ENCODE measurements around the gene NCOA7.

DNA sequence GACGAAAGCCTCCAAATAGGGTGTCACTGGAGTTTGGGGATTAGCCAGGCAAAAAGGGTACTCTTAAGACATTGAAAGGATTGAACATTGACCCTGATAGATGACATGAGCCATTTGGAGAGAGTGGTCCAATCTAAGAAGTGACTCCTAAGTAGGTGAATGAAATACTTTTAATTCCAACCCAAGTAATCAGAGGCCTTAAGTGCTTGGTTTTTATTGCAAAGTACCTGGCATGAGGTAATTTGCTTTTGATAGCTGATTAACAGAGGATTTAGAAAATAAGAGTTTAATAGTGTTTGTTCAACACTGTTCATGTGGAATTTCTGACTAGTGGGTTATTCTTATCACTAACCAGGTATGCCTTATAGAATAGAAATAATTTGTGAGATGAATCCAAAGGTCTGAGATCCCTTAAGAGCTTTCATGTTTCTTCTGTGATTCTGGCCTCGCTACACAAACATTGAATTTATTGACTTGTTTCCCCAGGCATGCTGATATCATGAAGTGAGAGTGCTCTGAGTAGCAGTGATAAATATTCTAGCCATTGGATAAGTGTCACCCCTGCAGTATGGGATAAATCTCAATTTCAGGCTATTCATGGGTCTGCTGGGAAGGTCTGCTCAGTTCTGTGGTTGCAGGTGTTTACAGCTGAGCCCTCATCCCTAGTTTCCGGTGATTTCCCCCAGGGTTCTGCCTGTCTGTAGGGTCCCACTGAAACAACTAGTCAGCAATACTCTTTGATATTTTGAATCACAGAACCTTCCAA lies 6.5 kb downstream of the NCOA7 start:
- no peak for TF ChIP-seq TOX (CRISPR knock-in tag; IDR thresholded peaks at IDR 0.05; ENCODE audit: borderline replicate concordance)
- no peak for TF ChIP-seq ESRRG (CRISPR knock-in tag; IDR thresholded peaks at IDR 0.05)
- no peak for TF ChIP-seq ZNF8 (CRISPR knock-in tag; IDR thresholded peaks at IDR 0.05)
- TF ChIP-seq, protein P1, sequence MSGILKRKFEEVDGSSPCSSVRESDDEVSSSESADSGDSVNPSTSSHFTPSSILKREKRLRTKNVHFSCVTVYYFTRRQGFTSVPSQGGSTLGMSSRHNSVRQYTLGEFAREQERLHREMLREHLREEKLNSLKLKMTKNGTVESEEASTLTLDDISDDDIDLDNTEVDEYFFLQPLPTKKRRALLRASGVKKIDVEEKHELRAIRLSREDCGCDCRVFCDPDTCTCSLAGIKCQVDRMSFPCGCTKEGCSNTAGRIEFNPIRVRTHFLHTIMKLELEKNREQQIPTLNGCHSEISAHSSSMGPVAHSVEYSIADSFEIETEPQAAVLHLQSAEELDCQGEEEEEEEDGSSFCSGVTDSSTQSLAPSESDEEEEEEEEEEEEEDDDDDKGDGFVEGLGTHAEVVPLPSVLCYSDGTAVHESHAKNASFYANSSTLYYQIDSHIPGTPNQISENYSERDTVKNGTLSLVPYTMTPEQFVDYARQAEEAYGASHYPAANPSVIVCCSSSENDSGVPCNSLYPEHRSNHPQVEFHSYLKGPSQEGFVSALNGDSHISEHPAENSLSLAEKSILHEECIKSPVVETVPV (CRISPR knock-in tag; IDR thresholded peaks at IDR 0.05), result no peak
- TF ChIP-seq, protein P2, sequence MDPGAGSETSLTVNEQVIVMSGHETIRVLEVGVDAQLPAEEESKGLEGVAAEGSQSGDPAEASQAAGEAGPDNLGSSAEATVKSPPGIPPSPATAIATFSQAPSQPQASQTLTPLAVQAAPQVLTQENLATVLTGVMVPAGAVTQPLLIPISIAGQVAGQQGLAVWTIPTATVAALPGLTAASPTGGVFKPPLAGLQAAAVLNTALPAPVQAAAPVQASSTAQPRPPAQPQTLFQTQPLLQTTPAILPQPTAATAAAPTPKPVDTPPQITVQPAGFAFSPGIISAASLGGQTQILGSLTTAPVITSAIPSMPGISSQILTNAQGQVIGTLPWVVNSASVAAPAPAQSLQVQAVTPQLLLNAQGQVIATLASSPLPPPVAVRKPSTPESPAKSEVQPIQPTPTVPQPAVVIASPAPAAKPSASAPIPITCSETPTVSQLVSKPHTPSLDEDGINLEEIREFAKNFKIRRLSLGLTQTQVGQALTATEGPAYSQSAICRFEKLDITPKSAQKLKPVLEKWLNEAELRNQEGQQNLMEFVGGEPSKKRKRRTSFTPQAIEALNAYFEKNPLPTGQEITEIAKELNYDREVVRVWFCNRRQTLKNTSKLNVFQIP (CRISPR knock-in tag; IDR thresholded peaks at IDR 0.05; ENCODE audit: borderline replicate concordance, low read depth), result no peak
- no peak for TF ChIP-seq ARNTL (CRISPR knock-in tag; IDR thresholded peaks at IDR 0.05; ENCODE audit: borderline replicate concordance, low read depth)
- no peak for TF ChIP-seq ISL1 (CRISPR knock-in tag; IDR thresholded peaks at IDR 0.05)
- TF ChIP-seq, protein P3, sequence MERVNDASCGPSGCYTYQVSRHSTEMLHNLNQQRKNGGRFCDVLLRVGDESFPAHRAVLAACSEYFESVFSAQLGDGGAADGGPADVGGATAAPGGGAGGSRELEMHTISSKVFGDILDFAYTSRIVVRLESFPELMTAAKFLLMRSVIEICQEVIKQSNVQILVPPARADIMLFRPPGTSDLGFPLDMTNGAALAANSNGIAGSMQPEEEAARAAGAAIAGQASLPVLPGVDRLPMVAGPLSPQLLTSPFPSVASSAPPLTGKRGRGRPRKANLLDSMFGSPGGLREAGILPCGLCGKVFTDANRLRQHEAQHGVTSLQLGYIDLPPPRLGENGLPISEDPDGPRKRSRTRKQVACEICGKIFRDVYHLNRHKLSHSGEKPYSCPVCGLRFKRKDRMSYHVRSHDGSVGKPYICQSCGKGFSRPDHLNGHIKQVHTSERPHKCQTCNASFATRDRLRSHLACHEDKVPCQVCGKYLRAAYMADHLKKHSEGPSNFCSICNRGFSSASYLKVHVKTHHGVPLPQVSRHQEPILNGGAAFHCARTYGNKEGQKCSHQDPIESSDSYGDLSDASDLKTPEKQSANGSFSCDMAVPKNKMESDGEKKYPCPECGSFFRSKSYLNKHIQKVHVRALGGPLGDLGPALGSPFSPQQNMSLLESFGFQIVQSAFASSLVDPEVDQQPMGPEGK (CRISPR knock-in tag; IDR thresholded peaks at IDR 0.05; ENCODE audit: borderline replicate concordance), result no peak
